HepG2 (cell line): ENCODE measurements around the gene IL1RAPL1. TPM values are rescaled to one million over a fixed set of nuclear protein-coding genes. Genes with fewer than 3 reads are reported as not detected.

ENCODE experiments used
- ATAC-seq: fragments of 200-7000 bp; cut with Tn5 transposase; 3 replicates; pipeline ENCODE4 v1.9.1; 2020; ENCODE audit warnings: mild to moderate bottlenecking, moderate library complexity
- BruUV-seq: library from RNA; stranded (reverse); fragments of 400-500 nt; replicated peaks from 2 replicates; lab custom pipeline; 2021; lab: Mats Ljungman, UMichigan
- CTCF ChIA-PET: fragments of 300-600 bp; formaldehyde crosslinking; extraction: SDS; loops from one replicate; lab custom pipeline; 2021; ENCODE audit warnings: low total read pairs, inconsistent platforms, low intra/inter-chr PET ratio; lab: Yijun Ruan, JAX
- POLR2A ChIA-PET: fragments of 350-600 bp; sonication (Branson Sonifier 250); formaldehyde crosslinking; loops from one replicate; lab custom pipeline; 2020; ENCODE audit warnings: antibody characterized with exemption, inconsistent platforms; lab: Yijun Ruan, JAX
- DNase-seq: peaks from one replicate; pipeline ENCODE4 v3.0.0-alpha.2; 2015; ENCODE audit warnings: low spot score
- FAIRE-seq: peaks from 3 replicates; lab custom pipeline; 2011; peaks lifted over from hg19 to GRCh38; lab: Jason Lieb, UNC
- H2AFZ ChIP-seq: one replicate; pipeline ENCODE4 v1.6.1; 2011; ENCODE audit warnings: low read length, inconsistent platforms
- H3K27ac ChIP-seq: fragments of 300-600 bp; 3 replicates; pipeline ENCODE4 v1.8.0; 2011; ENCODE audit warnings: mixed run types, mild to moderate bottlenecking, mixed read lengths, low read length, inconsistent platforms; ENCODE audit not compliant: insufficient read depth; ENCODE audit errors: extremely low read length
- H3K27me3 ChIP-seq, 2 experiments: fragments of 200-600 bp in 1 of 2; 2 replicates in 1 of 2; 3 replicates in 1 of 2; pipeline versions ENCODE4 v1.6.0 to v1.8.0; 2011; ENCODE audit warnings: low read length in 2 of 2, mild to moderate bottlenecking in 2 of 2, moderate library complexity in 2 of 2, inconsistent platforms in 1 of 2; ENCODE audit not compliant: insufficient read depth in 2 of 2, control insufficient read depth in 1 of 2
- H3K36me3 ChIP-seq, 2 experiments: fragments of 200-600 bp in 1 of 2; replicated peaks in 1 of 2; 2 replicates in 1 of 2; 3 replicates in 1 of 2; pipeline versions ENCODE4 v1.5.1 to v1.8.0; 2011; ENCODE audit warnings: low read length in 2 of 2, inconsistent platforms in 1 of 2; ENCODE audit not compliant: insufficient read depth in 2 of 2, control insufficient read depth in 1 of 2
- H3K4me1 ChIP-seq: 2 replicates; pipeline ENCODE4 v1.5.1; 2012; ENCODE audit warnings: low read length, inconsistent platforms; ENCODE audit not compliant: insufficient read depth
- H3K4me2 ChIP-seq: 2 replicates; pipeline ENCODE4 v1.6.0; 2011; ENCODE audit warnings: low read depth, low read length, inconsistent platforms
- H3K4me3 ChIP-seq, 3 experiments: fragments of 200-600 bp in 1 of 3; sonication (generic), shearing (Covaris generic) in 1 of 3; replicated peaks in 1 of 3; 2 replicates each; pipeline ENCODE4 v1.5.1; 2011 to 2016; ENCODE audit warnings: low read length in 3 of 3, inconsistent platforms in 2 of 3, low read depth in 2 of 3, mild to moderate bottlenecking in 2 of 3, control low read depth in 1 of 3, mixed read lengths in 1 of 3; ENCODE audit not compliant: insufficient read depth in 1 of 3
- H3K79me2 ChIP-seq: one replicate; pipeline ENCODE4 v1.6.1; 2011; ENCODE audit warnings: low read length, inconsistent platforms; ENCODE audit not compliant: insufficient read depth
- H3K9ac ChIP-seq: 2 replicates; pipeline ENCODE4 v1.6.0; 2011; ENCODE audit warnings: mild to moderate bottlenecking, low read depth, low read length, inconsistent platforms; ENCODE audit not compliant: insufficient read depth
- H3K9me3 ChIP-seq: 2 replicates; pipeline ENCODE4 v1.5.1; 2012; ENCODE audit warnings: mild to moderate bottlenecking, low read length
- H4K20me1 ChIP-seq: 2 replicates; pipeline ENCODE4 v1.6.0; 2011; ENCODE audit warnings: inconsistent platforms, mild to moderate bottlenecking, low read length, moderate library complexity; ENCODE audit not compliant: insufficient read depth
- ATM ChIP-seq: fragments of 450-650 bp; IDR thresholded peaks from 2 replicates; pipeline ENCODE4 v1.7.1; 2017; ENCODE audit warnings: mild to moderate bottlenecking, borderline replicate concordance
- CEBPG ChIP-seq: IDR thresholded peaks from 2 replicates; pipeline ENCODE4 v1.6.1; 2016
- ONECUT2 ChIP-seq: sonication (generic); formaldehyde crosslinking; IDR thresholded peaks from 2 replicates; pipeline ENCODE4 v1.4.0; 2020; ENCODE audit warnings: missing genetic modification reagents
- PHB2 ChIP-seq: fragments of 450-650 bp; IDR thresholded peaks from 2 replicates; pipeline ENCODE4 v1.6.1; 2018; ENCODE audit not compliant: partially characterized antibody
- PHF5A ChIP-seq: IDR thresholded peaks from one replicate; pipeline ENCODE4 v1.6.1; 2018; ENCODE audit warnings: low read depth, missing genetic modification reagents; ENCODE audit not compliant: unreplicated experiment
- SETDB1 ChIP-seq: sonication (generic); formaldehyde crosslinking; IDR thresholded peaks from 2 replicates; pipeline ENCODE4 v1.5.1; 2020; ENCODE audit warnings: missing genetic modification reagents, mild to moderate bottlenecking, borderline replicate concordance
- SMAD3 ChIP-seq: sonication (generic); formaldehyde crosslinking; IDR thresholded peaks from 2 replicates; pipeline ENCODE4 v1.4.0; 2020; ENCODE audit warnings: missing genetic modification reagents
- TAF15 ChIP-seq: fragments of 200-400 bp; formaldehyde crosslinking; IDR thresholded peaks from one replicate; pipeline ENCODE4 v1.6.1; 2018; ENCODE audit warnings: mild to moderate bottlenecking, low read depth, low read length; ENCODE audit not compliant: poor library complexity, severe bottlenecking
- TMF1 ChIP-seq: sonication (generic); formaldehyde crosslinking; IDR thresholded peaks from 2 replicates; pipeline ENCODE4 v1.8.1; 2022; ENCODE audit warnings: low read depth, missing genetic modification reagents
- ZNF678 ChIP-seq: sonication (generic); formaldehyde crosslinking; IDR thresholded peaks from 2 replicates; pipeline ENCODE4 v1.4.0; 2020; ENCODE audit warnings: mild to moderate bottlenecking, missing genetic modification reagents
- ZNF816 ChIP-seq: sonication (generic); formaldehyde crosslinking; IDR thresholded peaks from 2 replicates; pipeline ENCODE4 v1.8.0; 2022; ENCODE audit warnings: missing genetic modification reagents, mild to moderate bottlenecking, borderline replicate concordance
- WGBS: methylation state at CpG from one replicate; pipeline ENCODE4 v1.1.6; 2017; ENCODE audit warnings: low lambda C conversion rate; 5-methylcytosine and 5-hydroxymethylcytosine counted together
- in situ Hi-C: cut with HindIII; loops from 2 replicates; pipeline ENCODE4 v1.10.0; 2017; ENCODE audit warnings: low pct_unique_long_range_greater_than_20kb; ENCODE audit not compliant: extremely low pct_ligation_motif_present
- intact Hi-C: fragments of 100-400 bp; cut with micrococcal nuclease; formaldehyde crosslinking; loops from one replicate; pipeline ENCODE4 v1.10.0; 2022; ENCODE audit not compliant: unreplicated experiment
- polyA plus RNA-seq, 8 experiments: library from polyadenylated mRNA; depleted of rRNA in 3 of 8; stranded (reverse) in 7 of 8; unstranded in 1 of 8; fragments of >200 nt; fragmentation: Illumina TruSeq in 4 of 8; extraction: Trizol in 4 of 8; gene quantifications; 2 replicates each; pipeline versions ENCODE4 v1.2.1 to v1.2.3, GENCODE V29; 2011 to 2016; ENCODE audit warnings: low read depth in 4 of 8, missing spikeins in 1 of 8, mixed read lengths in 1 of 8; ENCODE audit not compliant: insufficient read depth in 1 of 8
- total RNA-seq, 5 experiments: library from RNA; depleted of rRNA; stranded (reverse); fragments of >200 nt; fragmentation: Illumina TruSeq; extraction: Trizol; gene quantifications; 2 replicates each; pipeline ENCODE4 v1.2.3, GENCODE V29; 2016; ENCODE audit warnings: low read depth in 1 of 5

The IL1RAPL1 gene
- total and polyA plus RNA-seq, 2 of the 13 experiments (the other 11 are each of a cell fraction or from before 2014, with no cell fraction given) = 0.04 TPM; not detected in 1

DNA sequence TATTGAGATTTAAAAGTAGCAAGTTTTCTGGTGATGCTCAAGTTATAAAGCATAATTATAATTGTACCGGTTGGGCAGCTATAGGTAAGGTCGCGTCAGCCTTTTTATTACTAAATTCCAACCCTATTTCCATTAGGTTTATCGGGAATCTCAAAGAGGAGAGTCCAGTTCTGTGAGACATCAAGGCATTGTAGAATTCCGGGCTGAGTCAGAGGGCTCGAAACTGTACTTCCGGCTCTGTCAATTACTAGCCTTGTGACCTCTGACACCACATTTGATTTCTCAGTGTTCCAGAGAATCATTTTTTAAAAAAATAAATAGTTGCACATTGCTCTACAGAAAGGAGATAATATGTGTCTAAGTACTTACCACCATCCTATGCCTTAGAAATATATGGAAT is 4.3 kb downstream of the IL1RAPL1 start (continued):
- TF ChIP-seq PHB2 = no peak
- TF ChIP-seq, all 625 proteins: peak for 0

DNA sequence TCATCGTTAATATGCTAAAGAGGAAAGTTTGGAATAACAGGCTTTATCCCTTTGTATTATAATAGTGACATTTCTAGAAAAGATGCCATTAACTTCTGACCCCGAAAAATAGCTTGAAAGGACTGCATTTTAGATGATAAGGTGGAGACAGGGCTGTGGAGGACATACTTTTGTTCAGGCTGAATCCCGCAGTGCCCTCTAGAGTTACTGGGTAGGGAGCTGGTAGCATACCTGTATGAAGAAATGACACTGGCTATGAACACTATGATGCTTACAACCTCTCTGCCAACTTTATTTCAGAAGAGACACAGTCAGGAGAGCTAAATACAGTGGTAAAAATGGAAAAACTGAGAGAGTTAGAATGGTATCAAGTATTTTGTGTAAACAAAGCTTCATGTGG is 8.1 kb downstream of the IL1RAPL1 start:
- no peaks in the 10 kb centered on the region for H3K9me3 ChIP-seq
- no peak overlapping the region for H3K4me2 ChIP-seq
- no peaks in the 10 kb centered on the region for H3K79me2 ChIP-seq
- intact Hi-C loops = no loop called here
- H4K20me1 ChIP-seq = no peaks in the 10 kb centered on the region
- H3K4me3 ChIP-seq = no peak overlapping the region
- H3K27me3 ChIP-seq = no peaks in the 10 kb centered on the region
- no peak overlapping the region for H2AFZ ChIP-seq
- WGBS = 50% methylated on average over 3 of the region's 3 CpGs
- no peaks in the 10 kb centered on the region for H3K4me1 ChIP-seq
- FAIRE-seq = no peak
- POLR2A ChIA-PET = no interaction called here
- H3K27ac ChIP-seq = no peak overlapping the region
- TF ChIP-seq ONECUT2 = no peak
- TF ChIP-seq, all 625 proteins: peak for 0
- DNase-seq (no peak), ATAC-seq (no peak)
- no TSS peak for BruUV-seq
- Histone ChIP-seq H3K9ac (no peak overlapping the region), H3K36me3 (no peaks in the 10 kb centered on the region)
- CTCF ChIA-PET = no interaction called here
- in situ Hi-C loops = no loop called here

DNA sequence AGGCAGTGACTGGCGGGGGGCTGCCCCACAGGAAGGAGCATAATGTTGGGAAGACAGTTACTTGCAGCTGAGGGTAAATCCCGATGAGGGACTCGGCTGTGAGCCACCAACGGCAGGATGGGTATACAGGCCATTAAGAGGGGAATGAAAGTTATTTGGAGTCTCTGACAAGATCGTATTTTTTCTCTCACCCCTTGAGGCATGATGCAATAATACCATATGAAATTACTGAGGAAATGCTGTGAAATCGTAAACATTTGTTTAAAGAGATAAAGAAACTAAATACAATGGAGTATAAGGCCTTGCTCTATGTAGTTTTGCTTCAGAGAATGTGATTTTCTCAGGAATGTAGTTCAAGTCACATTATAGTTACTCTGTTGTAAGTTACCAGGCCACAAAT is 12.7 kb downstream of the IL1RAPL1 start:
- no peak overlapping the region for H3K4me3 ChIP-seq
- ChIA-PET CTCF (no interaction called here), POLR2A (no interaction called here)
- DNase-seq (no peak), ATAC-seq (no peak), FAIRE-seq (no peak)
- H4K20me1 ChIP-seq = no peaks in the 10 kb centered on the region
- 29% methylated on average over 4 of the region's 6 CpGs for WGBS
- H3K79me2 ChIP-seq = no peaks in the 10 kb centered on the region
- no peak overlapping the region for H3K27ac ChIP-seq
- H3K9ac ChIP-seq = no peak overlapping the region
- no peaks in the 10 kb centered on the region for H3K36me3 ChIP-seq
- no peaks in the 10 kb centered on the region for H3K9me3 ChIP-seq
- H3K4me1 ChIP-seq = no peaks in the 10 kb centered on the region
- TF ChIP-seq CEBPG (CRISPR knock-in tag) (no peak), SETDB1 (CRISPR knock-in tag) (no peak), TAF15 (no peak), SMAD3 (CRISPR knock-in tag) (no peak), ZNF678 (no peak), ZNF816 (CRISPR knock-in tag) (no peak), PHF5A (CRISPR knock-in tag) (no peak), ATM (no peak), TMF1 (CRISPR knock-in tag) (no peak)
- no peak overlapping the region for H3K4me2 ChIP-seq
- in situ Hi-C loops (no loop called here), intact Hi-C loops (no loop called here)
- H2AFZ ChIP-seq = no peak overlapping the region
- BruUV-seq = no TSS peak
- H3K27me3 ChIP-seq = no peaks in the 10 kb centered on the region
